HG03175 (cell line): ENCODE data around the gene CHMP4B.

Experiments used
- ATAC-seq: cut with Tn5 transposase; IDR thresholded peaks from one replicate; pipeline ENCODE4 v1.9.1; 2021; ENCODE audit warnings: mild to moderate bottlenecking, moderate library complexity; ENCODE audit not compliant: unreplicated experiment

The CHMP4B gene

DNA sequence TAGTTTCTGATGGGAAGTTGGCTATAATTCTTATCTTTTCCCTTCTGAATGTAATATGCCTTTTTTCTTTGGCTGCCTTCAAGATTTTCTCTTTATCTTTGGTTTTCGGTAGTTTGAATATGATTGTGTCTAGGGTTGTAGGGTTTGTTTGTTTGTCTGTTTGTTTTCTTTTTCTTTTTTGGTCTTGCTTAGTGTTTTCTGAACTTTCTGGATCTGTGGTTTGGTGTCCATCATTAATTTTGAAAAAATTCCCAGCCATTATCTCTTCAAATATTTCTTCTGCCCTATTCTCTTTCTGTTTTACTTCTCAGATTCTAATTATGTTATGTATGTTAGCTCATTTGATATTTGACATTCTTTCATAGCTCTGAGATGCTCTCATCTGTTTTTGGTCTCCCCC, 79.4 kb downstream of the CHMP4B start:
- no peak for ATAC-seq

DNA sequence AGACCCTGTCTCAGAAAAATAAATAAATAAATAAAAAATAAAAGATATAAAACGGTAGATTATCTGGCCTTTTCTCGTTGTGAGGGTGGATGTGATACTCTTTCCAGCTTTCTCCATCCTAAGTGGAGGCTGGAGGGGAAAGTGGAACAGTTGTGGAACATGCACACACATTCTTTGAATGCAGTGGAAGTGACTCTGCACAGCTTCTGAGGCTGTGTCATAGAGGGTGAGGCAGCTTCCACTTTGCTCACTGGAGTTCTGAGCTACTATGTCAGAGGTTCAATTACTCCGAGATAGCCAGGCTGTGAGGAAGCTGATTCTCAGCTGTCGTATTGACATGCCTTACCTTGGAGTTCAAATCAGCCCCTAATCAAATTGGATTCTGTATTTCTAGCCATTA, 82.2 kb downstream of the CHMP4B start:
- no peak for ATAC-seq

DNA sequence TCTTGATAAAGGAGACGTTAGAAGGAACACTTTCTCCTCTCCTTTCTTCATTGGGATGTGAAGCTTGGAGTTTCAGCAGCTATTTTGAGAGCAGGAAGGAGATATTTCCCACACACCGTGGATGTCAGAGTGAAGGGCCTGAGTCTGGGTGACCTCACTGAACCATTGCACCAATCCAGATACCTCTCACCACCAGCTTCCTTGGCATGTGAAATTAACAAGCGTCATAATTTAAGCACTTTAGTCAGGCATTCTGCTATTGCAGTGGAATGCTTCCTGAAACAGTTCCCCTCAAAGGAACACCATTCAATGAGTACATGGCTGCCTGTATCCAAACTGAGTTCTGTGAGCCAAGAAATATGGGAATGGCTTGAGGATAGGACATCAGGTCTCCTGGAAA, 83.7 kb downstream of the CHMP4B start:
- ATAC-seq: no peak

DNA sequence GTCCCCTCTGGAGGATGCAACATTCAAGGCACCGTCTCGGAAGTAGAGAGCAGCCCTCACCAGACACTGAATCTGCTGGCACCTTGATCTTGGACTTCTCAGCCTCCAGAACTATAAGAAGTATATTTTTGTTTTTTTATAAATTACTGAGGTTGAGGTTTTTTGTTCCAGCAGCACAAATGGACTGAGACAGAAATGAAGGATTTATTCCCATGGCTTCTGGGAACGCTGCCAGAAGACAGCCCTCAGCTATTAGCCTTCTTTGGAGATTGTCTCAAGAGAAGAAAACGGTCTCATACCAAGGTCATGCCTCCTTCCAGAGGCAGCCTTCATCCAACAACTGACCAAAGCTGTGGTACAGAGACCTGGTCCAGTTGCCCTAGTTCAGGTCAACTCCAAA, 85.4 kb downstream of the CHMP4B start:
- no peak for ATAC-seq

DNA sequence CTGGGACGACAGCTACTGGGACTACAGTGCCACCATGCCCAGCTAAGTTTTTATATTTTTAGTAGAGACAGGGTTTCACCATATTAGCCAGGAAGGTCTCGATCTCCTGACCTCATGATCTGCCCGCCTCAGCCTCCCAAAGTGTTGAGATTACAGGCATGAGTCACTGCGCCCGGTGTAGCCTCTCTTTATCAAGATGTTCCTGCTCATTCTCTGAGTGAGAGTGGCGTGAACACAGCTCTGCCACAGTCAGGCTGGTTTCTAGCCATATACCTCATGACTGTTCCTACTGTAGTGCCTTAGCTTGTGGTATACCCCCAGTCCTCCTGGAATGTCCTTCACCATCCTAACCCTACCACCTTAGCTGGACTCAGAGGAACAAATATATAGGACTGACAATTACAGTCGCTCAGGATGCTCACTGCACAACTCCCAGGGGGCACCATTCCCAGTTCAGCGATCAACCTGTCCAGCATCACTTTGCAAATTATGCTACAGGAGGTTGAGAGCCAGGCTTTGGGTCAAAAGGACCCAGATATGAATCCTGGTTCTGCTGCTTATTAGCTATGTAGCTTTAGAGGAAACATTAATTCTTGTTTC, 86.3 kb downstream of the CHMP4B start:
- ATAC-seq: no peak

DNA sequence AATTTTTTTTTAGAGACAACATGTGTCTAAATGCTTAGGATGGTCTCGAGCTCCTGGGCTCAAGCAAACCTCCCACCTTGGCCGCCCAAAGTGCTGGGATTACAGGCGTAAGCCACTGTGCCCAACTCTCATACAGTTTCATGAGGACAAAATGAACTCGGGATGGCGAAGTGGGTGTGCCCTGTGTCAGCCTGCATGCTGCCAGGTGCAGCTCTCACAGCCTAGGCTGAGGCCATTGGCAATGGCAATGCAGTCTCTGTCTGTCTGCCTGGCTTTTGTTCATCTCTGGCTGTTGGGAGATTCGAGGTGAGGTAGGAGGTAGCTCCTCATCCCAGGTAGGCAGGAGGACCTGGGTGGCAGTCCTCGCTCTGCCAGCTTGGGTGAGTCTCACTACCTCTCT, 88.0 kb downstream of the CHMP4B start:
- no peak for ATAC-seq

DNA sequence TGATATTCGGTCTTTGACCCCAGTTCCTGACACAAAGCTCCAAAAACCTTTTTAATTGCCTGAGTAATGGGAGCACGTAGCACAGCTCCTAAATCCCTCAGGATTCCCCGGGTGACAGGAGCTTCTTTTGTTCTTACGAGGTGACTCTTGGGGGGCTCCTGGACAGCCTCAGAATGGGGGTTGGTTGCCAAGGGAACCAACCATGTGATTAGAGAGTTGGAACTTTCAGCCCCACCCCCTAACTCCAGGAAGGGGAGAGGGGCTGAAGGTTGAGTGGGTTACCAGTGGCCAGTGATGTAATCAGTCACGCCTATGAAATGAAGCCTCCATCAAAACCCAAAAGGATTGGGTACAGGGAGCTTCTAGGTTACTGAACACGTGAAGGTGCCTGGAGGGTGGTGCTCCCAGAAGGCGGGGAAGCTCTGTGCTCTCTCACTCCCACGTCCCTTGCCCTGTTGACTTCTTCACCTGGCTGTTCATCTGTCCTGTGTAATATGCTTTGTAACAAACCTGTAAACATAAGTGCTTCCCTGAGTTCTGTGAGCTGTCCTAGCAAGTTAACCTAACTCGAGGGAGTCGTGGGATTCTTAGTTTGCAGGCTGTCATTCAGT, 89.5 kb downstream of the CHMP4B start:
- no peak for ATAC-seq

DNA sequence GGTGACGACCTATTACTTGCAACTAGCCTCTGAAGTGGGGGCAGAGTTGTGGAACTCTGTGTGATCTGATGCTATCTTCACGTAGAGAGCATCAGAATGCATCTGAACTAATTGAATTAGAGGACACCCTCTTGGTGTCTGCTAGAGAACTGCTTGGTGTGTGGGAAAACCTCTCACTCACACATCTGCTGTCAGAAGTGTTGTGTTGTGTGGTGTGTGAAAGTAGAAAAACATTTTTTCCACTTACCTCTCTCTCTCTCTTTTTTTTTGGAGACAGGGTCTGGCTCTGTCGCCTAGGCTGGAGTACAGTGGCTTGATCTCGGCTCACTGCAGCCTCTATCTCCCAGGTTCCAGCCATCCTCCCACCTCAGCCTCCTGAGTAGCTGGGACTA, 90.0 kb downstream of the CHMP4B start:
- ATAC-seq: no peak

DNA sequence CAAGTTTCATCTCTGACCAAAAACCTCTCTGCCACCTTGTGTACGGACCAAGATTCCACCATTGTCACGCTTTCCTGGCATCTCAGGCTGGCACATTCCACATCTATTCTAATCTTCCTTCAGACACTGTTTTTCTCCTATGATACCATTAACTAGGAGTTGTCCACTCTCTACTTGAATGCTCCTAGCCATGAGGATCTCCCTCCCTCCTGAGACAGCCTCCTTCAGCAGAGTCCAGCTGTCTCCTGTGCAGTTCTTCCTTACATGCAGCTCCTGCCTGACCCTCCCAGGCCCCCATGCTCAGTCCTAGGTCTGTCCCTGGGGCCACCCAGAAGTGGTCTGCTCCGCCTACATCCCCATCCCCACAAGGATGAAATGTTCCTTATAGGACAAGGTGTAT, 90.9 kb downstream of the CHMP4B start:
- ATAC-seq: no peak
